H1 (cell line): ENCODE measurements around the gene ANKH. TPM values are rescaled to one million over a fixed set of nuclear protein-coding genes. Genes with fewer than 3 reads are reported as not detected.

ENCODE experiments used
- ATF2 ChIP-seq: IDR thresholded peaks from 2 replicates; pipeline ENCODE4 v1.6.1; 2012; ENCODE audit warnings: low read length, inconsistent platforms
- BRCA1 ChIP-seq: IDR thresholded peaks from 2 replicates; pipeline ENCODE4 v1.6.1; 2012; ENCODE audit warnings: low read depth, low read length, improper control_type of control experiment
- CHD7 ChIP-seq: fragments of 300-600 bp; sonication (generic); IDR thresholded peaks from 2 replicates; pipeline ENCODE4 v1.7.1; 2012; ENCODE audit warnings: low read length, moderate library complexity, mild to moderate bottlenecking, inconsistent platforms; ENCODE audit not compliant: insufficient replicate concordance
- CTBP2 ChIP-seq: IDR thresholded peaks from 2 replicates; pipeline ENCODE4 v1.7.0; 2011; ENCODE audit warnings: borderline replicate concordance, mild to moderate bottlenecking, moderate library complexity, mixed read lengths, low read length; ENCODE audit not compliant: insufficient read depth, insufficient read length
- SIRT6 ChIP-seq: IDR thresholded peaks from one replicate; pipeline ENCODE4 v1.7.1; 2012; ENCODE audit warnings: low read length, inconsistent platforms
- SP1 ChIP-seq: IDR thresholded peaks from 2 replicates; pipeline ENCODE4 v1.6.1; 2011; ENCODE audit warnings: low read depth, low read length
- YY1 ChIP-seq: IDR thresholded peaks from 2 replicates; pipeline ENCODE4 v1.6.1; 2011; ENCODE audit warnings: low read depth, mild to moderate bottlenecking, low read length
- polyA plus RNA-seq, 7 experiments: library from polyadenylated mRNA; depleted of rRNA in 3 of 7; stranded (reverse) in 5 of 7; unstranded in 2 of 7; fragments of >200 nt in 5 of 7; fragments of 200-250 nt in 2 of 7; gene quantifications; 1 replicate in 5 of 7; 2 replicates in 1 of 7; 4 replicates in 1 of 7; pipeline versions ENCODE4 v1.2.1 to v1.2.3, GENCODE V29; 2011 to 2013; ENCODE audit warnings: missing spikeins in 2 of 7, mixed read lengths in 2 of 7
- total RNA-seq: library from RNA; stranded (reverse); fragmentation: NEBNext Ultra II Directional; extraction: Animal tissue kit (Norgen Biotek cat#: 25700); gene quantifications from 2 replicates; pipeline ENCODE4 v1.2.1, GENCODE V29; 2021

Gene ANKH
- total and polyA plus RNA-seq, 2 of the 8 experiments (the other 6 are each of a cell fraction or from before 2014, with no cell fraction given) = 5.3 to 13.0 TPM

- TF ChIP-seq SP1 (no peak), CHD7 (no peak), YY1 (no peak), SIRT6 (no peak), CTBP2 (no peak), ATF2 (no peak), BRCA1 (no peak)
- TF ChIP-seq, all 59 proteins: peak for 0
Measured at GRCh38 chr5:14913096-14913495, 41.5 kb upstream of the ANKH start (continued).
